ENCODE measurements around the gene FAM204A.

Gene FAM204A

GRCh38 chr10:118278649-118279048 lies 63.5 kb downstream of the FAM204A start:
- DNase-seq (ENCODE audit: low read depth in 2 of 2) = no peak

GRCh38 chr10:118277871-118278270 lies 64.3 kb downstream of the FAM204A start:
- DNase-seq (ENCODE audit: low read depth in 2 of 2) = no peak

GRCh38 chr10:118276727-118277126 lies 65.4 kb downstream of the FAM204A start:
- DNase-seq (ENCODE audit: low read depth in 2 of 2) = no peak

GRCh38 chr10:118276204-118276603 lies 65.9 kb downstream of the FAM204A start:
- no peak for DNase-seq (ENCODE audit: low read depth in 2 of 2)

- DNase-seq (ENCODE audit: low read depth in 2 of 2) = no peak
Observed at GRCh38 chr10:118273662-118274061, 68.5 kb downstream of the FAM204A start.

GRCh38 chr10:118272767-118273166 lies 69.4 kb downstream of the FAM204A start:
- no peak for DNase-seq (ENCODE audit: low read depth in 2 of 2)

- no peak for DNase-seq (ENCODE audit: low read depth in 2 of 2)
Observed at GRCh38 chr10:118272149-118272721, 69.9 kb downstream of the FAM204A start.

- DNase-seq (ENCODE audit: low read depth in 2 of 2) = no peak
Observed at GRCh38 chr10:118271671-118272070, 70.5 kb downstream of the FAM204A start.

GRCh38 chr10:118266098-118266748 lies 75.9 kb downstream of the FAM204A start:
- DNase-seq (ENCODE audit: low read depth in 2 of 2) = no peak

- no peak for DNase-seq (ENCODE audit: low read depth in 2 of 2)
Observed at GRCh38 chr10:118264838-118265470, 77.2 kb downstream of the FAM204A start.

- DNase-seq (ENCODE audit: low read depth in 2 of 2) = no peak
Observed at GRCh38 chr10:118264252-118264651, 77.9 kb downstream of the FAM204A start.

GRCh38 chr10:118262538-118262937 lies 79.6 kb downstream of the FAM204A start:
- DNase-seq (ENCODE audit: low read depth in 2 of 2) = no peak

GRCh38 chr10:118259288-118259906 lies 82.7 kb downstream of the FAM204A start:
- peak; percentile 2 to 3 for DNase-seq (ENCODE audit: low read depth in 2 of 2)

GRCh38 chr10:118258285-118258684 lies 83.8 kb downstream of the FAM204A start:
- no peak for DNase-seq (ENCODE audit: low read depth in 2 of 2)

- DNase-seq (ENCODE audit: low read depth in 2 of 2) = no peak
Observed at GRCh38 chr10:118256825-118257570, 85.1 kb downstream of the FAM204A start.

GRCh38 chr10:118256209-118256608 lies 85.9 kb downstream of the FAM204A start:
- DNase-seq (ENCODE audit: low read depth in 2 of 2) = no peak

GRCh38 chr10:118255355-118255754 lies 86.8 kb downstream of the FAM204A start:
- no peak for DNase-seq (ENCODE audit: low read depth in 2 of 2)

- no peak for DNase-seq (ENCODE audit: low read depth in 2 of 2)
Observed at GRCh38 chr10:118254654-118255053, 87.5 kb downstream of the FAM204A start.

GRCh38 chr10:118253397-118253796 lies 88.7 kb downstream of the FAM204A start:
- no peak for DNase-seq (ENCODE audit: low read depth in 2 of 2)

- DNase-seq (ENCODE audit: low read depth in 2 of 2) = no peak
Observed at GRCh38 chr10:118251791-118252190, 90.3 kb downstream of the FAM204A start.

- DNase-seq (ENCODE audit: low read depth in 2 of 2) = no peak
Observed at GRCh38 chr10:118249714-118250113, 92.4 kb downstream of the FAM204A start.

Measured in stimulated activated CD4-positive, alpha-beta T cell treated with anti-CD3 and anti-CD28 coated beads, Interleukin-1b, Interleukin-23, amount 100 ng/mL, for 4 hours (primary cell).